ENCODE results near the gene FKBP14. TPM values are rescaled to one million over a fixed set of nuclear protein-coding genes. Genes with fewer than 3 reads are reported as not detected.

FKBP14 gene
- total and polyA plus RNA-seq, 9 of the 15 experiments (the other 6 are each of a cell fraction or from before 2014, with no cell fraction given) = 5.3 to 27.9 (median 14.3) TPM

- no peak overlapping the region for H3K27ac ChIP-seq (ENCODE audit: extremely low read depth, low read depth, low read length)
- no peak for DNase-seq (ENCODE audit: extremely low read depth in 1 of 4, low spot score in 3 of 4)
- no peak overlapping the region for H3K9ac ChIP-seq (ENCODE audit: insufficient read depth in 1 of 2, low read depth in 2 of 2, low read length in 2 of 2)
- H3K4me1 ChIP-seq (replicated peaks in 1 of 2; ENCODE audit: control insufficient read depth in 2 of 2, insufficient read depth in 2 of 2, low read length in 2 of 2) = peaks cover 0 to 10% of the 10 kb centered on the region in 2 experiments; a peak in 2 of 5 replicates
- H3K4me2 ChIP-seq (ENCODE audit: insufficient read depth, low read length) = no peak overlapping the region
- H2AFZ ChIP-seq (ENCODE audit: low read depth, low read length) = no peak overlapping the region
- WGBS (ENCODE audit: insufficient coverage, low coverage, missing lambda C conversion rate) = 87% methylated on average over 3 of the region's 3 CpGs
- no peaks in the 10 kb centered on the region for H3K9me1 ChIP-seq (ENCODE audit: control insufficient read depth, insufficient read depth, low read length)
- ChIA-PET POLR2A (interaction anchor here (1.4 kb wide), 1 partner anchor 14 kb away, joined by 3 read pairs; no protein-coding TSS in a partner anchor), CTCF (ENCODE audit: low intra/inter-chr PET ratio) (interaction anchor here (0.6 kb wide), 1 partner anchor 108 kb away, joined by 3 read pairs; no protein-coding TSS in a partner anchor)
- H3K4me3 ChIP-seq = no peak overlapping the region
- no peaks in the 10 kb centered on the region for H3K36me3 ChIP-seq (ENCODE audit: control insufficient read depth, insufficient read depth, low read length)
- in situ Hi-C loops (cut with MboI) (no loop called here), intact Hi-C loops (cut with micrococcal nuclease) (no loop called here)
- no TSS peak for BruUV-seq (replicated peaks)
- H3K27me3 ChIP-seq (ENCODE audit: control insufficient read depth in 2 of 2, insufficient read depth in 2 of 2, low read length in 2 of 2) = no peaks in the 10 kb centered on the region
- peaks cover 6% of the 10 kb centered on the region; the same call in 1 of the 3 replicates for H3K79me2 ChIP-seq (ENCODE audit: control insufficient read depth, insufficient read depth, low read length)
- H3K9me3 ChIP-seq (replicated peaks; ENCODE audit: control insufficient read depth, insufficient read depth, low read depth, low read length) = no peaks in the 10 kb centered on the region
- no peak for ATAC-seq
- FAIRE-seq = no peak
- no peak for TF ChIP-seq ZNF717 (CRISPR knock-in tag; IDR thresholded peaks at IDR 0.05)
- H4K20me1 ChIP-seq (replicated peaks; ENCODE audit: control insufficient read depth, insufficient read depth, low read length) = no peaks in the 10 kb centered on the region
Measured at GRCh38 chr7:30038196-30038980, 11.9 kb upstream of the FKBP14 start.

DNA sequence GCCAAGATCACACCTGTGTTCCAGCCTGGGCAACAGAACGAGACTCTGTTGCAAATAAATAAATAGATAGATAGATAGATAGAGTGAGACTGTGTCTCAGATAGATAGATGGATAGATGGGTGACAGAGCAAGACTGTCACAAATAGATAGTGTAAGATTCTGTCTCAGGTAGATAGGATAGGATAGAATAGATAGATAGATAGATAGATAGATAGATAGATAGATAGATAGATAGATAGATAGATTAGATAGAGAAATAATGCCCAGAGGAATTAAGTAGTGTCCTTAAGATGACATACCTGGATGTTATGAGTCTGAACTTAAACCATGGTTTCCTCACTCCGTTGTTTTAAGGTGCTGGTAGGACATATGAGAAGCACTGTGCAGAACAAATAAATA, 9.7 kb upstream of the FKBP14 start:
- CTCF ChIA-PET (ENCODE audit: low intra/inter-chr PET ratio) = no interaction called here

More for the DNA sequence above, 9.7 kb upstream of the FKBP14 start:
- WGBS (ENCODE audit: insufficient coverage, low coverage, missing lambda C conversion rate) = 84% methylated on average over 2 of the region's 2 CpGs
- H3K27ac ChIP-seq (ENCODE audit: extremely low read depth, low read depth, low read length) = no peak overlapping the region
- no peak for ATAC-seq
- in situ Hi-C loops (cut with MboI) (no loop called here), intact Hi-C loops (cut with micrococcal nuclease) (no loop called here)
- H3K9me3 ChIP-seq (replicated peaks; ENCODE audit: control insufficient read depth, insufficient read depth, low read depth, low read length) = no peaks in the 10 kb centered on the region
- no peak overlapping the region for H3K4me2 ChIP-seq (ENCODE audit: insufficient read depth, low read length)
- no peaks in the 10 kb centered on the region for H3K36me3 ChIP-seq (ENCODE audit: control insufficient read depth, insufficient read depth, low read length)
- FAIRE-seq = no peak
- no peak overlapping the region for H2AFZ ChIP-seq (ENCODE audit: low read depth, low read length)
- H4K20me1 ChIP-seq (replicated peaks; ENCODE audit: control insufficient read depth, insufficient read depth, low read length) = no peaks in the 10 kb centered on the region
- H3K9me1 ChIP-seq (ENCODE audit: control insufficient read depth, insufficient read depth, low read length) = no peaks in the 10 kb centered on the region
- H3K79me2 ChIP-seq (ENCODE audit: control insufficient read depth, insufficient read depth, low read length) = peaks cover 19% of the 10 kb centered on the region
- TF ChIP-seq, protein P1, sequence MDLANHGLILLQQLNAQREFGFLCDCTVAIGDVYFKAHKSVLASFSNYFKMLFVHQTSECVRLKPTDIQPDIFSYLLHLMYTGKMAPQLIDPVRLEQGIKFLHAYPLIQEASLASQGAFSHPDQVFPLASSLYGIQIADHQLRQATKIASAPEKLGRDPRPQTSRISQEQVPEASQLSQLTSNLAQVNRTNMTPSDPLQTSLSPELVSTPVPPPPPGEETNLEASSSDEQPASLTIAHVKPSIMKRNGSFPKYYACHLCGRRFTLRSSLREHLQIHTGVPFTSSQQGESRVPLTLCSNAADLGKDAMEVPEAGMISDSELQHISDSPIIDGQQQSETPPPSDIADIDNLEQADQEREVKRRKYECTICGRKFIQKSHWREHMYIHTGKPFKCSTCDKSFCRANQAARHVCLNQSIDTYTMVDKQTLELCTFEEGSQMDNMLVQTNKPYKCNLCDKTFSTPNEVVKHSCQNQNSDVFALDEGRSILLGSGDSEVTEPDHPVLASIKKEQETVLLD (IDR thresholded peaks at IDR 0.05) = peak; percentile 66; the same call in 1 of the 2 replicates
- TF ChIP-seq MCM7 (IDR thresholded peaks at IDR 0.05) = 0 out of 4 replicates have a peak, but pooled peaks of 1 of the 2 experiments have one; percentile 11
- peak; percentile 54; the same call in 1 of the 2 replicates for TF ChIP-seq MTA1 (IDR thresholded peaks at IDR 0.05; ENCODE audit: borderline replicate concordance)
- no peak for TF ChIP-seq PHF20 (IDR thresholded peaks at IDR 0.05; ENCODE audit: partially characterized antibody)
- peak; percentile 99 for TF ChIP-seq DACH1 (IDR thresholded peaks at IDR 0.05; ENCODE audit: partially characterized antibody)
- peak; percentile 77; the same call in 1 of the 2 replicates for TF ChIP-seq GATAD2B (IDR thresholded peaks at IDR 0.05; ENCODE audit: borderline replicate concordance)
- TF ChIP-seq SFPQ (IDR thresholded peaks at IDR 0.05; ENCODE audit: low read depth, low read length) = no peak
- TF ChIP-seq ZBTB17 (CRISPR knock-in tag; IDR thresholded peaks at IDR 0.05) = no peak
- TF ChIP-seq GATA2 (CRISPR knock-in tag; IDR thresholded peaks at IDR 0.05) = peak; percentile 30; the same call in 1 of the 2 replicates
- no peaks in the 10 kb centered on the region for H3K27me3 ChIP-seq (ENCODE audit: control insufficient read depth in 2 of 2, insufficient read depth in 2 of 2, low read length in 2 of 2)
- POLR2A ChIA-PET = interaction anchor here (0.6 to 2.9 kb wide), 4 partner anchors 9 to 13 kb away, joined by 3 to 11 read pairs (median 5); partner anchors contain the start of gene FKBP14
- no peak overlapping the region for H3K4me3 ChIP-seq
- peaks cover 0 to 10% of the 10 kb centered on the region in 2 experiments; a peak in 3 of 5 replicates for H3K4me1 ChIP-seq (replicated peaks in 1 of 2; ENCODE audit: control insufficient read depth in 2 of 2, insufficient read depth in 2 of 2, low read length in 2 of 2)
- no peak overlapping the region for H3K9ac ChIP-seq (ENCODE audit: insufficient read depth in 1 of 2, low read depth in 2 of 2, low read length in 2 of 2)
- DNase-seq (ENCODE audit: extremely low read depth in 1 of 4, low spot score in 3 of 4) = no peak
- BruUV-seq (replicated peaks) = no TSS peak
